EH (cell line): ENCODE data around the gene EPHA3.

Experiments
- DNase-seq: peaks from one replicate; pipeline ENCODE4 v3.0.0-alpha.2; 2015; ENCODE audit warnings: low read depth

EPHA3 gene

GRCh38 chr3:89447243-89447642, 339.8 kb downstream of the EPHA3 start:
- DNase-seq: no peak

- no peak for DNase-seq
These were observed 341.7 kb downstream of the EPHA3 start for GRCh38 chr3:89449086-89449485.

- DNase-seq: no peak
These were observed 344.6 kb downstream of the EPHA3 start for GRCh38 chr3:89452066-89452465.

- DNase-seq: no peak
These were observed 347.8 kb downstream of the EPHA3 start for GRCh38 chr3:89455240-89455639.

- DNase-seq: no peak
These were observed 360.5 kb downstream of the EPHA3 start for GRCh38 chr3:89467898-89468363.

GRCh38 chr3:89472101-89472500, 364.7 kb downstream of the EPHA3 start:
- DNase-seq: no peak

- no peak for DNase-seq
These were observed 367.1 kb downstream of the EPHA3 start for GRCh38 chr3:89474333-89475130.

- DNase-seq: no peak
These were observed 381.6 kb downstream of the EPHA3 start for GRCh38 chr3:89488800-89489580.

GRCh38 chr3:89490129-89490528, 382.7 kb downstream of the EPHA3 start:
- no peak for DNase-seq

- DNase-seq: no peak
These were observed 387.3 kb downstream of the EPHA3 start for GRCh38 chr3:89494734-89495133.

GRCh38 chr3:89503891-89504391, 396.5 kb downstream of the EPHA3 start:
- no peak for DNase-seq

GRCh38 chr3:89504432-89504831, 397.0 kb downstream of the EPHA3 start:
- DNase-seq: no peak

GRCh38 chr3:89506462-89507103, 399.2 kb downstream of the EPHA3 start:
- DNase-seq: no peak

- no peak for DNase-seq
These were observed 413.9 kb downstream of the EPHA3 start for GRCh38 chr3:89521328-89521727.

GRCh38 chr3:89522155-89522554, 414.7 kb downstream of the EPHA3 start:
- no peak for DNase-seq

- DNase-seq: no peak
These were observed 418.2 kb downstream of the EPHA3 start for GRCh38 chr3:89525609-89526008.

GRCh38 chr3:89527736-89528305, 420.4 kb downstream of the EPHA3 start:
- DNase-seq: no peak
